HG03354 (cell line): ENCODE measurements around the gene NFKBIA.
"Not testable (repeated sequence)": the region's sequence is repeated elsewhere in the genome, so short reads cannot be mapped to it uniquely, and the experiment has no call there.

ENCODE experiments used
- ATAC-seq: cut with Tn5 transposase; IDR thresholded peaks from one replicate; pipeline ENCODE4 v1.9.1; 2021; ENCODE audit warnings: mild to moderate bottlenecking; ENCODE audit not compliant: unreplicated experiment, poor library complexity, severe bottlenecking

NFKBIA gene, protein sequence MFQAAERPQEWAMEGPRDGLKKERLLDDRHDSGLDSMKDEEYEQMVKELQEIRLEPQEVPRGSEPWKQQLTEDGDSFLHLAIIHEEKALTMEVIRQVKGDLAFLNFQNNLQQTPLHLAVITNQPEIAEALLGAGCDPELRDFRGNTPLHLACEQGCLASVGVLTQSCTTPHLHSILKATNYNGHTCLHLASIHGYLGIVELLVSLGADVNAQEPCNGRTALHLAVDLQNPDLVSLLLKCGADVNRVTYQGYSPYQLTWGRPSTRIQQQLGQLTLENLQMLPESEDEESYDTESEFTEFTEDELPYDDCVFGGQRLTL

DNA sequence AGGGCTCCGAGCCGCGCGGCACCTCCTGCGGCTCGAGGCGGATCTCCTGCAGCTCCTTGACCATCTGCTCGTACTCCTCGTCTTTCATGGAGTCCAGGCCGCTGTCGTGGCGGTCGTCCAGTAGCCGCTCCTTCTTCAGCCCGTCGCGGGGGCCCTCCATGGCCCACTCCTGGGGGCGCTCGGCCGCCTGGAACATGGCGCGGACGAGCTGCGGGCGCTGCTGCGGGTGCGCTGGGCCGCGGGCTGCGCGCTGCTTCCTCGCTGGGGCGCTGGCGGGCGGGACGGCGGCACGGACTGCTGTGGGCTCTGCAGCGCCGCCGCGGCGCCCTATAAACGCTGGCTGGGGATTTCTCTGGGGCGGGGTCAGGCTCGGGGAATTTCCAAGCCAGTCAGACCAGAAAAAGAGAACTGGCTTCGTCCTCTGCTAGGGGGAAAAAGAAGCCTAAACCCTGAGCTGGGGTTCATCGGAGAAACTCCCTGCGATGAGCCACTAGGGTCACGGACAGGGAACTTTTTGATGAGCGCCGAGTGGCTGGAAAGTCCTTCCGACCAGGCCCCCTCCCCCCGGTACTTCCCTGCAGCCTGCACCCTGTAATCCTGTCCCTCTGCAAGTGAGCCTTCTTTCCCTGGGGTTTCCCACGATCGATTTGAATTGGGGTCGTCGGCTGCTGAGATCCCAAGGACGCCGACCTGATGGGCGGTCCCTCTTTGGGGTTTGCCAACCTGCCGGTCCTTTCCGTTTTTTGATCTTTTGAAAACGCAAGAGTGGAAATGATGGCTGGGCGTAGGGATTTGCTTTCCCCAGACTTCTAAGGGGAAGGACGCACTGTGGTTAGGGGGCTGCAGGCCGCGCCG, at the start of gene NFKBIA:
TSS of gene NFKBIA (minus strand) at position 301 of the 855 bp plus-strand sequence. CDS start at position 196, 105 bp downstream.
- peak; percentile 71 for ATAC-seq

DNA sequence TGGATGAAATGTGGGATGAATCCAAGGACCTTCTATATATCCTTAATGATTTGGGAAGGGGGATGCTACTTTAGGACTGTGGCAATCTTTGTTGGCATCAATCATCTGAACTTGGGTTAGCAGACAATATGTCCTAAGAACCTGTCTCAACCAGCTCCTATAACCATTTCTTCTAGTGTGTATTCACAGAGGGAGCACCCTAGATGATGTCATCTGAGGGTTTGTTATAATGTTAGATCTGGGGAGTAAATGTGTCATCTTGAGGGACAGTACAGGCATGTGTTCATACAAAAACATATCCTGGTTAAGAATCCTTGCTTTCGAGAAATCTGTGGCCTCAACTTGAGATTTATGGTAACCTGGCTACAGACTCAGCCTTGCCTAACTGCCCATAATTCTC, 41.9 kb upstream of the NFKBIA start:
- no peak for ATAC-seq

DNA sequence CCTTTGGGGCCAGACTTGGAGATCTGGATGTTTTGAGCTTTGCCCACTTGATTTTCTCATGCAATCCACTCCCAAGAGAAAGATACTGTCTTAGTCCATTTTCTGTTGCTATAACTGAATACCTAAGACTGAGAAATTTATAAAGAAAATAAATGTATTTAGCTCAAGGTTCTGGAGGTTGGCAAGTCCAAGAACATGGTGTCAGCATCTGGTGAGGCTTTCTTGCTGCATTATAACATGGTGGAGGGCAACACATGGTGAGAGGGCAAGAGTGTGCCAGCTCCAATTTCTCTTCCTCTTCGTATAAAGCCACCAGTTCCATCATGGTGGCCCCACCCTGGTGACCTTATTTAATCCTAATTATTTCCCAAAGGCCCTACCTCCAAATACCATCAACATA, 39.6 kb upstream of the NFKBIA start:
- ATAC-seq: no peak

DNA sequence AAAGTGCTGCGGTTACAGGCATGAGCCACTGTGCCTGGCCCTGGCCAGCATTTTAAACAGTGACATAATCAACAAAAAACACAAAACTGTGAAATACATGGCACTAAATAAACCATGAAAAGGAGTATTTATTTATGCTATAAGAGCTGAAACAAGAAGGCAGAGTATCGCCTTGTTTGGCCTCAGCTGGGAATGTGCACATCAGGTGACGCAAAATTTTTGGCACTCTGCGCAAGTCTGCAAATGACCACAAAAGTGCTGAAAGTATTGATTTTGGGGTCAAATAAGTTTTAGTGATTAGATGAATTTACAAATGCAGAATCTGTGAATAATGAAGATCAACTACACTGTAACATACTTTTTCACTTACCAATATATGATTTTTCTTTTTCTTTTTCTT, 36.6 kb upstream of the NFKBIA start:
- no peak for ATAC-seq

DNA sequence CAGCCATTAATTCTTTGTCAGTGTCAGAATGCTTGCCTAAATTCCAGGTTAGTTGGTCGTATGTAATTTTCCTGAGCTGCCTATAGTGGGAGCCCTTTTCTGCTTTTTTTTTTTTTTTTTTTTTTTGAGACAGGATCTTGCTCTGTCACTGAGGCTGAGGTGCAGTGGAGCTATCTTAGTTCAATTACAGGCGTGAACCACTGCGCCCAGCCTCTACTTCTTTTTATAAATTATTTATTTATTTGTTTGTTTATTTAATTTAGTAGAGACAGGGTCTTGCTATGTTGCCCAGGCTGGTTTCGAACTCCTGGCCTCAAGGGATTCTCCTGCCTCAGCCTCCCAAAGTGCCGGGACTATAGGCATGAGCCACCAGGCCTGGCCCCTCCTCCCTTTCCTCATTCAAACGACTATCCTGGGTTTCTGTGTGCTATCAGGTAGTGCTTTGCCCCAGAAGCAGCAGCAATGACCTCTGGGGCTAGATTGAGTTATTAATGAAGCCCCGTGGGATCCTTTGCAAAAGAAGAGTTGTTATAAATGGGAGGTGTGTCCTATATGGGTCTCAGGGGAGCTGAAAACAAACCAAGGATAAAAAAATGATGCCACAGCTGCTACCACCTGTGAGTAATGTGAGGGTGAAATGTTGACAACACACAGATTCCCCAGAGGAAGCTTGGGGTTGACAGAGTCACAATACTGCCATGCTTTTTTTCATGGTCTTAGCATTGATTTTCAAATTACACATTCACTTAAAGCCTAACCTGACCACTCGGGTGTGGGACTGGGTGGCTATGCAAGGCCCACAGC, 34.6 kb upstream of the NFKBIA start:
- ATAC-seq: peak; percentile 54

DNA sequence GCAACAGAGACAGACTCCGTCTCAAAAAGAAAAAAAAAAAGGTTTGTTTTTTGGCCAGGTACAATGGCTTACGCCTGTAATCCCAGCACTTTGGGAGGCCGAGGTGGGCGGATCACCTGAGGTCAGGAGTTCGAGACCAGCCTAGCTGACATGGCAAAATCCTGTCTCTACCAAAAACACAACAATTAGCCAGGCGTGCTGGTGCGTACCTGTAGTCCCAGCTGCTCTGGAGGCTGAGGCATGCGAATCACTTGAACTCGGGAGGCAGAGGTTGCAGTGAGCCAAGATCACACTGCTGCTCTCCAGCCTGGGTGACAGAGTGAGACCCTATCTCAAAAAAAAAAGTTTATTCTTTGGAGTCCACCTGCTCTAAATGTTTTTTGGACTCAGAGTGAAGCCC, 33.9 kb upstream of the NFKBIA start:
- ATAC-seq: not testable (repeated sequence)

DNA sequence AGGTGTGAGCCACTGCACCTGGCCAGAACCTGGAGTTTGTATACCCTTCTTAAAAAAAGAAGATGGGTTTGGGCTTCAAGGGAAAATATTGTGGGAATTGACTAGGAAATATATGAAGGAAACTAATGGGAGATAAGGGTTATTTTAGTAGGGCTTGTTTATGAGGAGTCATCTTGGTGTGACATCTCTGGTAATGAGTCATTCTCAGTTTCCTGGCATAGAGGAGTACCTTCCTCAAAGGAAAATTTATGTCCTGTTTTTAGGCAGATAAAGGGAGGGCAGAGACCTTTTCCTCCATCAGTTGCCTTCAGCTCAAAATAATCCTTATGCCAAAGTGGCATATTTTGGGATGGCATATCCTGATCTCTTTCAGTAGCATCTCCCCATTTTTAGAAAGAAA, 30.6 kb upstream of the NFKBIA start:
- no peak for ATAC-seq

DNA sequence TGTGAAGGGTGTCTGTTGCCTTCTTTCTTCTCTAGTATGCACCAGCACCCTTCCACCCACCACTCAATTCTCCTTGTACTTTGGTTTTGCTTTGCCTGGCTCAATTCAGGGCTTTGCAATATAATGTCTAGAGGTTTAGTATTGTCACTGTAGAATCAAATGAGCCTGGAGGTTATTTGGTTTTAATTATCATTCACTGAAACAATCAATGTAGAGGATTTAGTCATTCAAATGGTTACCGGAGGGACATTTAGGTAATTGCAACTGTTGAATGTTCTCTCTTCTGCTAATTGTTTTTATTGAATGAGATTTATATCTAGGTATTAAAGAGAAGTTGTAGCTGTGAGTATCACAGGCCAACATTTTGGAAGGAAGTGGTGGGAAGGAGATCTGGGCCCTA, 29.3 kb upstream of the NFKBIA start:
- no peak for ATAC-seq

DNA sequence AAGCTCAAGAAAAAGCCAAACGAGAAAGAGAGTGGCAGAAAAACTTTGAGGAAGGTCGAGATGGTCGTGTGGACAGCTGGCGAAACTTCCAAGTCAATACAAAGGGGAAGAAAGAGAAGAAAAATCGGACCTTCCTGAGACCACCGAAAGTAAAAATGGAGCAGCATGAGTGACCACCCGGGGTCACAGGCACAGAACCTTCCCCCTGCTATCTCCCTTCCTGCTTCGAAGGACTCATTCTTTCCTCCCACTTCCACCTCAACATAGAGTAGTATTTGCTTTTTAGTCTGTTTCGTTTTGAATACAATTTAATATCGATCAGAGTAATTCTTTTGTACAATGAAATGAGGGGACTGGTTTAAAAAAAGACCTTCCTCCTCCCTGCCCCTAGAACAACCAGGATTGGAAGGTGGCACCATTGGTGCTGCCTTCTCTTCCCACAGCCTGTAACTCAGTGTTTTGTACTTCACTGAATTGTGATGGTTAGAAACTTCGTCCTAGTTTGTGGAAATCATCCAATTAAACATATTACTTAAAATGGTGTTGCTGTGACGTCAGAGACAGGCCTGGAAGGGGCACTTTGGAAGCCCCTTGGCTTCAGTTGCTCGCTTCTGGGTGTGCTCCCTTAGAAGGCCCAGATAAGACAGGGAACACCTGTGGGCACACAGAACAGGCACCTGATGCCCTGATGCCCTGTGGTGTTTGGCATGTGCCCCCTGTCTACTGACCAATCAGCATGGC, 26.1 kb upstream of the NFKBIA start:
- ATAC-seq: no peak

DNA sequence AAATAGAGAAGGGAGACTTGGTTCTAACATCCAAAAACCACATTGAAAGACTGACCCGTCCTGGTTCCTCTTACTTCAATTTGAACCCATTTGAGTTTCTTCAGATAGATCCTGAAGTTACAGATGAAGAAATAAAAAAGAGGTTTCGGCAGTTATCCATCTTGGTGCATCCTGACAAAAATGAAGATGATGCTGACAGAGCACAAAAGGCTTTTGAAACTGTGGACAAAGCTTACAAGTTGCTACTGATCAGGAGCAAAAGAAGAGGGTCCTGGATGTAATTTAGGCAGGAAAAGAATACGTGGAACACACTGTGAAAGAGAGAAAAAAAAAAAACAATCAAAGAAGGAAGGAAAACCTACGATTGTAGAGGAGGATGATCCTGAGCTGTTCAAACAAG, 25.4 kb upstream of the NFKBIA start:
- ATAC-seq: no peak

DNA sequence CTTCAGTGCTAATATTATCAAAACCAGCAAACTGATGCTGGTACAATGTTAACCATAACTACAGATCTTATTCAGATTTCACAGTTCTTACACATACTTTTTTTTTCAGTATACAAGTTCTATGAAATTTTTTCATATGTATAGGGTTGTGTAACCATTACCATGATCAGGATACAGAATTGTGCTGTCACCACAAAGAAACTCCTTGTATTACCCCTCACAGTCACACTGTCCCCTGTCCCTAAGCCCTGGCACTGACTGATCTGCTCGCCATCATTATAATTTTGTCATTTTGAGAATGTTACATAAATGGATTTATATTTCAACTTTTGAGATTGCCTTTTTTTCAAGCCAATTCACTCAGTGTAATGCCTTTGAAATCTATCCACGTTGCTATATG, 21.3 kb upstream of the NFKBIA start:
- ATAC-seq: no peak

DNA sequence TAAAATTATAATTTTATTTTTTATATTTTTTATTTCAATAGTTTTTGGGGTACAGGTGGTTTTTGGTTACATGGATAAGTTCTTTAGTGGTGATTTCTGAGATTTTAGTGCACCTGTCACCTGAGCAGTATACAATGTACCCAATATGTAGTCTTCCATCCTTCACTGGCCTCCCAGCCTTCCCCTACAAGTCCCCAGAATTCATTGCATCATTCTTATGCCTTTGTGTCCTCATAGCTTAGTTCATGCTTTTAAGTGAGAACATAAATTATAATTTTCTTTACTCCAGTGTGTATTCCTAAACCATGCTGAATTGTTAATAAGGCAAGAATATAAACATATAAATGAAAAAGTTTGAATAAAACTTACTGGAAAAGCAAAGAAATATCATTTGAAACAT, 19.1 kb upstream of the NFKBIA start:
- no peak for ATAC-seq

DNA sequence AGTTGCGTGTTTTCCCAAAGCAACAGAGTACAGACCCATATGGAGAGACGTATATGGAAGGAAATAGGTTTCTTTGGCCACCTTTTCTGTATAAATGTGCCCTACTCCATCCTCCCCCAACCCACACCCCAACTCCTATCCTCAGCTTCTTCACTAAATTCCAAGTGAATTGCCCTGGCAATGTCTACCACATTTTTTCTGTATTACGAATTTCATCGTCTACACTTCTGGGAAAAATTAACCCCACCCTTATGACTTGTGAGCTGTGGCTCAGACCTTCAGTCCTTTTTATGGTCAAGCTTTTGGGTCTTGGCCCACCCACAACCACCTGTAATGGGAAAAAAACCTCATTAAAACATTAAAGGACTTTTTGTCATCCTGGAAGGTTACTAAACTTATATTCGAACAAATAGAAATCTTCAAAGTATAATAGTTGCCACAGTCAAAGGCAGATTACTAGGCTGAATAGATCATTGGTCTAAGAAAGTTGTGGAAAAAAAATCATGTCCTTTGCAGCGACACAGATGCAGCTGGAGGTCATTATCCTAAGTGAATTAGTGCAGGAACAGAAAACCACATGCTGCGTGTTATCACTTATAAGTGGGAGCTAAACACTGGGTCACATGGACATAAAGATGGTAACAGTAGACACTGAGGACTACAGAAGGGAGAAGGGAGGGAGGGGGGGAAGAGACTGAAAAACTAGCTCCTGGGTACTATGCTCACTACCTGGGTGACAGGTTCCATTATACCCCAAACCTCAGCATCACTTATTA, 15.7 kb upstream of the NFKBIA start:
- no peak for ATAC-seq

DNA sequence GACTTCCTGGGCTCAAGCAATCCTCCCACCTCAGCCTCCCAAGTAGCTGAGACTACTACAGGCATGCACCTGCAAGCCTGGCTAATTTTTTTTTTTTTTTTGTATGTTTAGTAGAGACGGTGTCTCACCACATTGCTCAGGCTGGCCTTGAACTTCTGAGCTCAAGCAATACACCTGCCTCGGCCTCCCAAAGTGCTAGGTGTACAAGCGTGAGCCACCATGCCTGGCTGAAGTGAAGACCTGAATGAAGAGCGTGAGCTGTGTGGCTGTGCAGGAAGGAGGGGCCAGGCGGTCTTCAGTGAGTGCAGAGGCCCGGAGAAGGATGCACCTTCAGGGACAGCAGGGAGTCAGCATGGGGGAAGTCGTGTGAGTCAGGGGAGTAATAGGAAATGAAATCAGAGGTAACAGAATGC, 14.9 kb upstream of the NFKBIA start:
- ATAC-seq: no peak

DNA sequence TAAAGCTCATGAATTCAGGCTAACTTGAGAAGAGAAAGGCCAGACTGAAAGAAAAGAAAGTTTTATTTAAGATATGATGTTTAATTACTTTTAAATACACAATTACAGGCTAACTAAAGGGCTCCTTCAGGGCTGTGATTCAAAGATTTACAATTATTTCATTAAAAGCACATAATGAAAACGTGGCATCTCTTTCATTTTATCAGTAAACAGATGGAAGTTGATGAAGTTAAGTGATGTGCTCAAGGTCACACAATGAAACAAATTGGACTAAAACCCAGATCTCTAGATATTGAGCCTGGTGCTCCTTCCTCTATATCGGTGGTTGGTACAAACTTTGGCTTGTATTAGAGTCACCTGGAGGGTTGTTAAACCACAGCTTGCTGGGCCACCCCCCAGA, 13.5 kb upstream of the NFKBIA start:
- no peak for ATAC-seq

DNA sequence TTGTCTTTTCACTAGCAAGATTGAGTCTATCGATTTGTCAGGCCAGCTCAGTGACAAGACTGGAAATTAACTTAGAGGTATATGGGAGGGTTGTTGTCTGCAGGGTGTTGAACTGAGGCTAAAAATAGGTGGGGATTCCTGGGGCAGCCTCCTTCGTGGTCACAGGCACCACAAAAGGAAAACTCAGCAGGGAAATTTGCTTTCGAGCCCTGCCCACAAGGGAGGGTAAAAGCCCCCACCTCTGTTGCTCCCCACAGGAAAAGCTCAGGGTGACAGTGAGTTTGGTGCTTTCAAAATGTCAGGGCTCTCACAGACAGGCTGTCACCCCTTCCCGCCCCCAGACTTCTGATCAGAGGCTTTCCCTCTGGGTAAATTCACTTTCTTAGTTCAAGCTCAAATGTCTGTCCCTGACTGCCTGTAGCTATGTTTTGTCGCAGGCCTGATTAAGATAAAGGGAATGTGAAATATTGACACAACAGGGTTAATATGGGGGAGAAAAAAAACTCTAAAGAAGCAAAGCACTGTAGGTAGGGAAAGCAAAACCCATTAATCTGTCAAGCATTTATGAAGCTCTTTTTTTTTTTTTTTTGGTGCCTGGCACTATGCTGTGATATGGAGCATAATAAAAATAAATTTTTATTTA, 11.7 kb upstream of the NFKBIA start:
- peak; percentile 46 for ATAC-seq

DNA sequence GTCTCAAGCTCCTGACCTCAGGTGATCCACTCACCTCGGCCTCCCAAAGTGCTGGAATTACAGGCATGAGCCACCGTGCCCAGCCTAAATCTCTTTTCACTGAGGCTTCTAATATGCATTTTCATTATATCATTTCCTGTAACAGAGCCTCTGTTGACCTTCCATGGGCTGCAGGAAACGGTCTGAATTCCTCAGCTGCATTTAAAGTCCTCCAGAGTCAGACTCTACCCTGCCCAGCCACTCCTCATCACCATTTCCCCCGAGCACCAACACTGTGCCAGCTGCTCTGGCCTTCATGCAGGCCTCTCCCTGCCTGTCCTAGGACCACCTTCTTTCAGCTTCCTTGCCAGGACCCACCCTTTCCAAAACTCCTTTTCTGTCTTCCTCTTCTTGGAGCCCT, 9.8 kb upstream of the NFKBIA start:
- ATAC-seq: no peak

DNA sequence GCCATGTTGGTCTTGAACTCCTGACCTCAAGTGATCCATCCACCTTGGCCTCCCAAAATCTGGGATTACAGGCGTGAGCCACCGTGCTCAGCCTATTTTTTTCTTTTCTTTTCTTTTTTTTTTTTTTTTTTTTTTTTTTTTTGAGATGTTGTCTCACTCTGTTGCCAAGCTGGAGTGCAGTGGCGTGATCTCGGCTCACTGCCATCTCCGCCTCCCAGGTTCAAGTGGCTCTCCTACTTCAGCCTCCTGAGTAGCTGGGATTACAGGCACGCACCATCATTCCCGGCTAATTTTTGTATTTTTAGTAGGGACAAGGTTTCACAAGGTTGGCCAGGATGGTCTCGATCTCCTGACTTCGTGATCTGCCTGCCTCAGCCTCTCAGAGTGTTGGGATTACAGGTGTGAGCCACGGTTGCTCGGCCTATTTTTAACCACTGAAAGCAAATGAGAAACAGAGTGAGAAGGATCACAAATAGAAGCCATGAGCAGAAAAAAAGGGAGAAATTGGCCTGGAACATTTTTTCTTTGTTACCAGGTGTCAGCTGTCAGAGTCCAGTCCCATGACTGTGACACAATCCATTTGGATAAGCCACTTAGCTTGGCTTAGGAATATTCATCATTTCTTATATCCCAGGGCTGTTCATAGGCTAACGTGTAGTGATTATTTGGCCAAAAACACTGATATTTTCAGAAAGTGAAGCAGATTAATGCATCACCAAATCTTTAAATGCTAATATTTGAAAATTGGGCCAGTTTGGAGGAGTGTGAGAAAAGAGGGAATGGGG, 7.9 kb upstream of the NFKBIA start:
- ATAC-seq: no peak
